Measurements from ENCODE around the gene EIF4EBP3.

GRCh38 chr5:140598836-140599235, 51.4 kb downstream of the EIF4EBP3 start:
- TF ChIP-seq CTCF (conservative IDR thresholded peaks at IDR 0.05; ENCODE audit: low read length): no peak
- TF ChIP-seq EZH2phosphoT487 (IDR thresholded peaks at IDR 0.05; ENCODE audit: borderline replicate concordance): no peak
